ENCODE results near the gene NCS1.
"Not testable (repeated sequence)": the region's sequence is repeated elsewhere in the genome, so short reads cannot be mapped to it uniquely, and the experiment has no call there.

Gene NCS1

DNA sequence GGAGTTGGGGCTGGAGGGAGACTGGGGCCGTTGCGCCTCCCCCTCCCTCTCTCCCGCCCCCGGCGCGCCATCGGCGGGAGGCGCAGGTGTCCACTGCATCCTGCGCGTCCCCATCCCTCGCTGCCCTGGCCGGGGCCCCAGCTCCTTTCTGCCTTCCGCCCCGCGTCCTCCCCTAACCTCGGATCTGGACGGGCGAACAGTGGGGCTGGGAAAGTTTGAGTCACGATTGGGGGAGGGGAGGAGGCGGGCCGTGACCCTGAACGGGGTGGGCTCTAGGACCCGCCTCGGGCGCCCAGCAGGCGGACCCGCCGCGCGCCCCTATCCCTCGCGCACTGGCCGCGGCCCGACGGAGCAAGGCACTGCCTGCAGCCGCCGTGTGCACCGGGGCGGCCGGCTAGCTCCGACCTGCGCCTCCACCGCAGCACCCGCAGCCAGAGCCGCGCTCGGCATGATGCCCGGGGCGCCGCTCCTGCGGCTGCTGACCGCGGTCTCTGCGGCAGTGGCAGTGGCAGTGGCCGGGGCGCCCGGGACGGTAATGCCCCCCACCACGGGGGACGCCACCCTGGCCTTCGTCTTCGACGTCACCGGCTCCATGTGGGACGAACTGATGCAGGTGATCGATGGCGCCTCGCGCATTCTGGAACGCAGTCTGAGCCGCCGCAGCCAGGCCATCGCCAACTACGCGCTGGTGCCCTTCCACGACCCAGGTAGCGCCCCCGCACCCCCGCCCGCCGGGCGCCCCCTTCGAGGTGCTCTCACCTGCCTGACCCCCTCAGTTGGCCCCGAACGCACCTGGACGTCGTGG is 93.4 kb downstream of the NCS1 start, which contains the start of gene HMCN2:
Gene HMCN2, plus strand, starts transcription at position 330 of the 805 bp plus-strand sequence. Its CDS starts 119 bp downstream, at position 449.
- DNase-seq: no peak

DNA sequence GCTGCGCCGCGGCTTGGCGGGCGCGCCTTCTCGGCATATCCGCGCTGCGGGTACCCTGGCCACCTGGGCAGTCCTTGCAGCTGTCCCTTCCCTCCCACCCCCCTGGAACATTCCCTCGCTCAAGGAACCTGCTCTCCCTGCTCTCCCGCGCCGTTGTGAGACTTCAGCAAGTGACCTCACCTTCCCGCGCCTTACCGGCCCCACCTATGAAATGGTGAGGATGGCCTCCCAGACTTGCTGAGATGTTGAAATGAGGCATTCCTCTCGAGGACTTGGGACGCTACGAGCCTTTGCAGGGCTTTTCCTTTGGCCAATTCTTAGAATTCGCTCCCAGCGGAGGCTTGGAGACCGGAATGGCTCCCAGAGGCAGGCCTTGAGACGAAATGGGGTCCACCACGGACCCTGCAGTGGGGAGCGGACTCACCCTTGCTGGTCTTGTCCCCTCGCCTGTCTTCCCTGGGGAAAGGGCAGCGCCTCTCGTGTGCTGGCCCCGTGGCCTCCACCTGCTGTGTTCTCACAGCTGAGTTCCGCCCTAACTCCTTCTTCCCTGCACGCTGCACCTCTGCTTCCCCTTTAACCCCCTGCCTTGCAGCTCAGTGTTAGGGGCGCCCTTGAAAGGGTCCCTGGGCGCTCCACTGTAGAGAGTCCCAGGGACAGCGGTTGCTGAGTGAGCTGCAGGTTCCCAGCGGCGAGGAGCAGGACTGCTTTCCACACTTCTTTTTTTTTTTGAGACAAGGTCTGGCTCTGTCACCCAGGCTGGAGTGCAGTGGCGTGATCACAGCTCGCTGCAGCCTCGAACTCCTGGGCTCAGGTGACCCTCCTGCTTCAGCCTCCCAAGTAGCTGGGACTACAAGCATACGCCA is 94.3 kb downstream of the NCS1 start:
- DNase-seq: no peak

DNA sequence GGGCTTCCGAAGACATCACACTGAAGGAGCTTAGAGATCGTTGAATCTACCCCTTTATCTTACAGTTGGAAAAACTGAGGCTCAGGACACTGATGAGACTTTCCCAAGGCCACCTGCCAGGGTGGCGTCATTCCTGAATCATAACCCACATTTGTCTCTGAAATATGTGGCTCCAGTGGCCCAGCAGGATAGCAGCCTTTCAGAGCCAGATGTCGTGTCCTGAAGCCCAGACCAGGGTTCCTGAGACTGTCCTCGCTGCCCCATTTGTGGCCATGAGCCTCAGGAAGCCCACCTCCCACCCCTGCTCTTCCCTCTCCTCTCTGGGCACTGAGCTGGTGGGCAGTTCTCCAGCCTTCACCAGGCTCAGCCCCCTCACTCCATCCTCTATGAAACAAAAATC is 95.7 kb downstream of the NCS1 start:
- DNase-seq: no peak

DNA sequence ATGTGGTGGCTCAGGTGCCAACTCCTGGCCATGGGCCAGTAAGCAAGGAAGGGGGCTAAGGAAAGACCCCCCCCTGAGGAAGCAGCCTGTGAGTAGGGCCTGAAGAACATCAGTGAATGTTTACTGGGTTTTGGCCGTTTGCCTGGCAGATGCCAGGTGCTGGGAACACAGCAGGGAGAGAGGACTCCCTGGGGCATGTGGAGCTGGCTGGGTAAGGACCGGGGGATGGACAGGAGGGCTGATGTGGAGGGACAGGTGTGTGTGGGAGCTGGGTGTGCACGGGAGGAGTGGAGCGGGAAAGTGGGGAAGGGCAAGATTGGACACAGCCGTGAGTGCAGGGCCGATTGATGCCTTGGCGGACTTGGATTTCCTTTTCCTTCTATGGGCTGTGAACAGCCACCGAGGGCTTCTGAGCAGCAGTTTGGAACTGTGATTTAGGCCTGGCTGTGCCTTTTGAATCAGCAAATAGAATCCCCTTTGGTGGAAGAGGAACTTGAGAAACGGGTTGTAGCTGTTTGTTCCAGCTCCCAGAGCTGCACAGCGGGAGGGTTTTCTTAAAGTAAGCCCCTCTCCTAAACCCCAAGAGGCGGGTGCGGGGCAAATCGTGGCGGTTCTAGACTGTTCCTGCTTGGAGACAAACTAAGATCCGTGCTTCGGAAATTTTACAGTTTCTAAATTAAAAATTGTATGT is 96.5 kb downstream of the NCS1 start:
- peak; percentile 65 to 74 (median 70) for DNase-seq

DNA sequence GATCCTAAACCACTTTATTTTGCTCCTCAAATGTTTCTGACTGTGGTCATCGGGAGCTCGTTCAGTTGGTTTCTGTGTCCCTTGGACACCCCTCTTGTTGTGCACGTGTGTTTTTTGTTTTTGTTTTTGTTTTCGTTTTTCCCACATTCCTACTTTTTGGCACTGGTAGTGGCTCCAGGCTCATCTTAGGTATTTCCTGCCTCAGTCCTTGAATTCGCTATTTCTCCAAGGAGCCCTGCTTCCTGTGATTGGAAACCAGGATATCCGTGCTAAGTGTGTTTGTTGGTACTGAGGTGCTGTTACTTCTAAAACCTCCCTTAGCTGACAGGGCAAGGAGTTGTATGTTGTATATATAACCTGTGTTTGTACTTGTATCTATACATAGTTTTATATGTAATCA is 99.3 kb downstream of the NCS1 start:
- no peak for DNase-seq

DNA sequence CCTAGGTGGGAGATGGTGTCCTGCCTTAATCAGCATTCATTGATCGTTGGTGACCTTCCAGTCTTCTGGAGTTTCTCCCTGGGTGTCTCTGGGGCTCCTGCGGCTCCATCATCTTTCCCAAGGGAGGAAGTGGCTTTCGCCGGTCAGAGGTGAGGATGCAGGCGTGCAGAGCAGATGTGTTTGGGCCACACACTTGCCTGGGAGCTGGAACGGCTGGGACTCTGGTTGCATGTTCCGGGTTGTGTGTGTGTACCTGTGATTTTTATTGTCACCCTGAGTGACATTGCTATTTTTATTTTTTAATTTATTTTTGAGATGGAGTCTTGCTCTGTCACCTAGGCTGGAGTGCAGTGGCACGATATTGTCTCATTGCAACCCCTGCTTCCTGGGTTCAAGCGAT is 103.0 kb downstream of the NCS1 start:
- no peak for DNase-seq

DNA sequence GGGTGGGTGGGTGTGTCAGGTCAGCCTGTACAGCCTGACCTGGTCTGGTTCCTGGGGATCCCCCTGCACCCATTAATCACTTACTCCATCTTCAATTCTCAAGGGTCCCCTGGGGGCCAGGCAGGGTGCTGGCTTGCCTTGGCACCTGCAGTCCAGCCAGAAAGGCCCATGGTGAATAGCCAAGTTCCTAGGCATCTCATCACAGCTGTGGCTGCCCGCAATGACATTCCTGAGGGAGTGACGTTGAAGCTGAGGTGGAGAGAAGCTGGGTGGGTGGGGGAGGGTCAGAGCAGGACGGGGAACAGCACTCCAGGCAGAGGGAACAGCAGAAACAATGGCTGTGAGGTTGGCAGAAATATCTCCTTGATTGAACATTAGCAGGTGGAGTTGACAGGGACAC is 103.9 kb downstream of the NCS1 start:
- DNase-seq: no peak

DNA sequence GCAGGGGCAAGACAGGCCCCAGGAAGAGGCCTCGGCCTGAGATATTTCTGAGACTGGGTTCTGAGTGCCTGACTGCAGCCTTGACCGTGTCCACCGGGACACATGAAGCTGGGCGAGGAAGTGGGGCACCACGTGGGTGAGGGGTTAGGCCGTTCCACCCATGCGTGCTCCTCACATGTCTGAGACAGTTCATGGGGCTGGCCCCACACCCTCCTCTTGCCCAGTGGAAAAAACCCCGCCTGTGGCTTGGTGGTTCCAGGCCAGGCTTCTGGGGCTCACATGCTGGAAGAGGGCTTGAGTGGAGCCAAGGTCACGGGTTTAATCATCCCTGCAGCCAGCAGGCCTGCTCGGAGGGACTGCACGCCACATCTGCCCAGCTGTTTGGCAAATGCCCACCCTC is 104.8 kb downstream of the NCS1 start:
- DNase-seq: peak in 2 of 3 donors; percentile 26 to 27

DNA sequence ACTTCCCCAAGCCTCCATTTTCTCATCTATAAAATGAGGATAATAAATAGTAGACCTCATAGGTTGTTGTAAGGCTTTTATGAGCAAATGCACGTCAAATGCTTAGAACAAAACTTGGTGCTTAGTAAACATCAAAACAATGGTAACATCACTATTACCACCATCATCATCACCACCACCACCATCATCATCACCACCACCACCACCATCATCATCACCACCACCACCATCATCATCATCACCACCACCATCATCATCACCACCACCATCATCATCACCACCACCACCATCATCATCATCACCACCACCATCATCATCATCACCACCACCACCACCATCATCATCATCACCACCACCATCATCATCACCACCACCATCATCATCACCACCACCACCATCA is 105.3 kb downstream of the NCS1 start:
- not testable (repeated sequence) for DNase-seq

DNA sequence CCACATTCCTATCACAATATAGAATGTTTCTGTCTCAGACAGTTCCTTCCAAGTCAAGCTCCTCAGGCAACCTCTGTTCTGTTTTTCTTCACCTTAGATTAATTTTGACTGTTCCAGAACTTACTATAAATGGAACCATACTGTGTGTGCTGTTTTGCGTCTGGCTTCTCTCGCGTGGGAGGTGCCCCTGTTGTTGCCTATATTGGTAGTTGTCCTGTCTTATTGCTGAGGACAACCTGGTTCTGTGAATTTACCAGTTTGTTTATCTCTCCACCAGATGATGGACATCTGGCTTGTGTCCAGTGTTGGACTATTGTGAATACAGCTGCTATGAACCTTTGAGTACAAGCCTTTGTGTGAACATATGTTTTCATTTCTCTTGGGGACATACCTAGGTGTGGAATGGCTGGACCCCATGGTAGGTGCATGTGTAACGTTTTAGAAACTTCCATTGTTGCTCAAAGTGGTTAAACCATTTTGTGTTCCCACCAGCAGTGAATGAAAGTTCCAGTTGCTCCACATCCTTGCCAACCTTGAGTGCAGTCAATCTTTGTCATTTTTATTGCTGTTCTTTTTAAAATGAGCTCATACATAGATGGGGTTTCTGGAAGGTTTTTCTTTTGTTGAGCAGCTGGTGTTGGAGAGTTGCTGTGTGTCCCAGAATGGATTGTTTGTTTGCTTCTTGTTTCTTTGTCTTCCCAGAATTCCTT is 111.5 kb downstream of the NCS1 start:
- DNase-seq: no peak

DNA sequence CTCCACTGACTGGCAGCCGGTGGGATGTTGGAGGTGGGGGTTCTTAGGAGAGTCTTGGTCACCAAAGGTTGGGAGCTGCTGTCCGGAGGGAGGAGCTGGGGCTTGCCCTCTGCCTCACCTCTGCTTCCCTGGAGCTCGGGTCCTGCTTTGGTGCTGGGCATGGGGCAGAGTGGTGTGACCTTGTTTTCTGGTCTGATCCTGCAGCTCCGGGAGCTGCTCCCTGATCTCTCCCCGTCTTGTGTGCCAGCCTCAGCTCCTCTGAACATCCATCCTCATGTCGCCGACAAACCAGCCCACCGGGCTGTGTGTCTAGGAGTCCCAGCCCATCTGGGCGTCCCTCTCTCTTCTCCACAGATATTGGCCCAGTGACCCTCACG is 112.0 kb downstream of the NCS1 start:
- no peak for DNase-seq

DNA sequence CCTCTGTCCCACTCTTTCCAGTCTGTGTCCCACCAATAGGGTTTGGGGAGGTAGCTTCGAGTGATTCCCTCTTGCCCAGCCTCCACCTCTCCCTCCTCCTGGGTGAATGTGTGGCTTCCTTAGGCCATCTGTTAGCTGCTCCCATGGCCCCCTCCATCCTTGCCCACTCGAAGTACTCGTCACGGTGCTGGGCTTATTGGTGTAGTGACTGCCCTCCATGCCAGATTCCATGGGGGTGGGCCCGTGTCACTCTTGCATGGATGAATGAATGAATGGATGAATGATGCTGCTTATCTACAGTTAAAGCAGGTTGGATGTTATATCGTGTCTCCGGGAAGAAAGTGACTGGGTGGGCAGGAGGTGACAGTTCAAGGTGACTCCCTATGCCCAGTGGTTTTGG is 112.5 kb downstream of the NCS1 start:
- no peak for DNase-seq

DNA sequence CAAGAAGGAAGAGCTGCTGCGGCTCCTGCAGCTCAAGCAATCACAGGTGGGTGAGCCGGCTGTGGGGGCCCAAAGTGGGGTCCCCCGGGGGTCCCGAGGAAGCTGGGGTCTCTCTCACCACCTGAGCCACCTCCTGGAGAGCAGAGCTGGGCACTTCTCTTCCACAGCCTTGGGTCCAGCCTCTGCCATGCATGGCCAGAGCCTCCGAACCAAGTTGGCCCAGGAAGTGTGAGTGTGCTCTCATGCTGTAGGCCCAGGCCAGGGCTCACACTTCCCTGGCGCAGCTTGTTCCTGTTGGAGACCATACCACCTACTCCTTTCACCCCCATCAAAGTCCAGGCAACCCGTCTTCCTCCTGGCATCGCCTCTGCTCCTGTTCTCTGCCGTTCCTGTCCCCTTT is 113.1 kb downstream of the NCS1 start:
- no peak for DNase-seq

DNA sequence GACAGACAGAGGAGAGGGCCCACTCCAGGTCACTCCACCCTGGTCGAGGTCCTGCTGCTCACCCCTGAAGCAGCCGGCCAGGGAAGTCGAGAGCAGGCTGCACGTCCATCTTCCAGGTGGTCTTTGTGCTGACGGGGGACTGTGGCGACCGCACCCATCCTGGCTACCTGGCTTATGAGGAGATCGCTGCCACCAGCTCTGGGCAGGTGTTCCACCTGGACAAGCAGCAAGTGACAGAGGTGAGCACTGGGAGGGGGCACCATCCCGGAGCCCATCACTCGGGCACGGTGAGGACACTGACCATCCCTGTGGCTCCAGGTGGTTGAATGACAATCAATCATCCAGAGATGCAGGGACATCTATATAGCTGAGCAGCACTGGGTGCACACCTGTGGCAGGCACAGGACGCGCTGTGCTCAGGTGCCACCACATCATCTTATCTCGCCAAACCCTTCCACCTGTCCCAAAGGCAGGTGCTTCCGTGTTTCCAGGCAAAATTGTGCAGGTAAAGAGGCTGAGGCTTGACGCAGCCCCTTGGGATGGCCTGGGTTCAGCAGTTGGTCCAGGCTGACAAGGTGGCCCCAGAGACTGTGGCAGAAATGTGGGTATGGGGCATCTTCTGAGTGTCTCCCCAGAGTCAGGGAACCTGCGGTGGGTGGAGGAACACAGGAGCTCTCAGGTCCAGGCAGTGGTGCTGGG is 114.0 kb downstream of the NCS1 start:
- DNase-seq: no peak
